BLaER1 treated with 17β-estradiol and CSF1 and Interleukin-3, amounts not matched to agents 10 nM and 100 nM (cell line): ENCODE results near the gene DNAJC5.
A peak's percentile ranks its signal among the peaks of the same experiment; 100 is the strongest.

Experiments used
- H3K27ac ChIP-seq, 11 experiments: shearing (Covaris generic); formaldehyde crosslinking; 2 replicates each; pipeline ENCODE4 v1.8.1; 2022
- H3K27me3 ChIP-seq, 11 experiments: shearing (Covaris generic); formaldehyde crosslinking; 2 replicates each; pipeline ENCODE4 v1.8.1; 2022
- H3K36me3 ChIP-seq, 11 experiments: shearing (Covaris generic); formaldehyde crosslinking; 2 replicates each; pipeline ENCODE4 v1.8.1; 2022
- H3K4me1 ChIP-seq, 10 experiments: shearing (Covaris generic); formaldehyde crosslinking; 2 replicates each; pipeline ENCODE4 v1.8.1; 2022
- H3K4me2 ChIP-seq, 11 experiments: shearing (Covaris generic); formaldehyde crosslinking; 2 replicates each; pipeline ENCODE4 v1.8.1; 2022
- H3K4me3 ChIP-seq, 10 experiments: shearing (Covaris generic); formaldehyde crosslinking; 2 replicates each; pipeline ENCODE4 v1.8.1; 2022
- H3K9ac ChIP-seq, 11 experiments: shearing (Covaris generic); formaldehyde crosslinking; 2 replicates each; pipeline ENCODE4 v1.8.1; 2022
- H3K9me3 ChIP-seq, 11 experiments: shearing (Covaris generic); formaldehyde crosslinking; replicated peaks in 1 of 11; 2 replicates each; pipeline ENCODE4 v1.8.1; 2022
- H4K20me1 ChIP-seq, 11 experiments: shearing (Covaris generic); formaldehyde crosslinking; 2 replicates each; pipeline ENCODE4 v1.8.1; 2022
- Cebpa-rat ChIP-seq, 11 experiments: shearing (Covaris generic); IDR thresholded peaks; 2 replicates each; pipeline ENCODE4 v1.8.1; 2022

The DNAJC5 gene

DNA sequence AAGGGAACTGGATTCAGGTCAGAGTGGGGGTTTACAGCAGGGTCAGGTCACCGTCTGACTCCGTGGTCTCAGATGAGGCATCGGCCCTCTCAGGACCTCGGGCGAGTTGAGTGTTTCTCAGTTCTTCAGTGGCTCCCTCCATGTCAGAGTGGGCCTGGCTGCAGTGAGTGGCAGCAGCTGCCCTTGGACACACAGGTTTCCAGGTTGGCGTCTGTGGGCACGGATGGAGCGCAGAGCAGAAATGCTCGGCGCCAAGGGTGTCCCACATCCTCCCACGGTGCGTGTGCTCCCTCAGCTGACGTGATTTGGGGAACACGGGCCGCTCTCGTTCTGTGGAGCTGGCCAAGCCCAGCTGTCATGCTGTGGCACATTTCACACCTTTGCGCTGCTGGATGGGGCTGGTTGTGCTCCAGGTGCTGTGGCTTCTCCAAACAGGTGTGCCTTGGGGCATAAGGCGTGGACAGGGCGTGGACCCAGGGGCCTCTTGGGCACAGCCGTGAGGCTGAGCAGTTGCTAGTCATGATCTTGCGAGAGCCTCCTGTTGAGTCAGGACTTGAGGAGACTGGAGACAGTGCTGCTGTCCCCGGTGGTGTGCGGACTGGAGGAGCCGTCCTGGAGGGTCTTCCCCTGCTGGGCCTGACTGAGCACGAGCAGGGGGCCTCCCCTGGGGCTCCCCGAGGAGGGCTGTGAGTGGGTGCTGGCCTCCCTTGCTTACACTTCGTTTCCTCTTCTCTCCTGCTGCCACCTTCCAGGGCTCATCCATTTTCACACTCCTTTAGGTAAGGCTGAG is 9.5 kb upstream of the DNAJC5 start:
- H3K4me2 ChIP-seq, result peak overlapping the region in 8 of 11 experiments; percentile 5 to 40 (median 15); a peak in 7 of 22 replicates
- TF ChIP-seq Cebpa-rat (IDR thresholded peaks at IDR 0.05), result no peak
- peak overlapping the region in 7 of 11 experiments; percentile 13 to 61 (median 36); a peak in 12 of 22 replicates for H3K9ac ChIP-seq
- H3K36me3 ChIP-seq, result peaks cover 95 to 100% (median 97%) of the 10 kb centered on the region in 11 experiments
- no peaks in the 10 kb centered on the region for H3K9me3 ChIP-seq
- H3K27ac ChIP-seq, result peak overlapping the region in 5 of 11 experiments; percentile 3 to 29 (median 19); a peak in 5 of 22 replicates
- peaks cover 85 to 100% (median 100%) of the 10 kb centered on the region in 11 experiments for H4K20me1 ChIP-seq
- H3K4me3 ChIP-seq, result no peak overlapping the region
- H3K27me3 ChIP-seq, result no peaks in the 10 kb centered on the region
- H3K4me1 ChIP-seq, result peaks cover 30 to 96% (median 63%) of the 10 kb centered on the region in 10 experiments

DNA sequence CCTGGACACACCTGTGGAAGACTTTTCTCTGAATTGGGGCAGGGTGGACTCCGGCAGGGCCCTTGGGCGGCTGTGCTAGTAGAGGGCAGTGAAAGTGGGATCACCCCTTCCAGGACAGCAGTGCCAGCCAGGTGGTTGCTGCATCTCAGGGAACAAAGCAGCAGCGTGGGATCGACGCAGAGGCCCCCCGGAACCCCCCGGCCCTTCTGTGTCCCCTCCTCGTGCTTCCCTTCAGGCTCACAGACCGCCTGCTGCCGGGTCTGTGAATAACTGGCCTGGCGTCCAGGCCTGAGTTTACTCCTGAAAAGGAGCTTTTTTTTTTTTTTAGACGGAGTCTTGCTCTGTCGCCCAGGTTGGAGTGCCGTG is 8.9 kb upstream of the DNAJC5 start:
- no peak overlapping the region for H3K4me3 ChIP-seq
- peak overlapping the region in 7 of 11 experiments; percentile 5 to 40 (median 15); a peak in 4 of 22 replicates for H3K4me2 ChIP-seq
- H3K27me3 ChIP-seq, result no peaks in the 10 kb centered on the region
- peaks cover 95 to 100% (median 97%) of the 10 kb centered on the region in 11 experiments for H3K36me3 ChIP-seq
- H3K27ac ChIP-seq, result peak overlapping the region in 3 of 11 experiments; percentile 3 to 23 (median 19); a peak in 3 of 22 replicates
- no peaks in the 10 kb centered on the region for H3K9me3 ChIP-seq
- H3K4me1 ChIP-seq, result peaks cover 35 to 96% (median 68%) of the 10 kb centered on the region in 10 experiments
- H4K20me1 ChIP-seq, result peaks cover 88 to 100% (median 100%) of the 10 kb centered on the region in 11 experiments
- no peak for TF ChIP-seq Cebpa-rat (IDR thresholded peaks at IDR 0.05)
- peak overlapping the region in 6 of 11 experiments; percentile 11 to 61 (median 38); a peak in 7 of 22 replicates for H3K9ac ChIP-seq

DNA sequence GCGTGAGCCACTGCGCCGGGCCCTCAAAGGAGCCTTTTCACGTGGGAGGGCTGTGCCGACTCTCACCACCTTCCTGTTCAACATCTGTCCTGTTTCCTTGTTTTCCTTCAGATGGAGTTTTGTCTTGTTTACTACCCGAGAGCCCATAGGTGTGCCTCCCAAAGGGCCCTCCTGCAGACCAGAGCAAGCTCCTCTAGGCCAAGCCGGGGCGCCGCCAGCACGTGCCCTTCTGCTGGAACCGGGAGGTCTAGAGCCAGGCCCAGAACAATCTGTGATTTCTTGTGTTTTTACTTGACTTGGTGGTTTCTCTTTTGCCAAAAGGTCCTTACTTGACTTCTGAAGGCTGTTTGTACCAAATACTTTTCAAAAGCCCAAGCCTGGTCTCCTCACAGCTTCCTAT is 8.0 kb upstream of the DNAJC5 start:
- Histone ChIP-seq H3K27ac (peak overlapping the region in 2 of 11 experiments; percentile 2 to 29; a peak in 3 of 22 replicates), H3K4me3 (no peak overlapping the region), H3K9ac (peak overlapping the region in 8 of 11 experiments; percentile 5 to 69 (median 16); a peak in 9 of 22 replicates), H3K9me3 (no peaks in the 10 kb centered on the region), H3K36me3 (peaks cover 95 to 100% (median 97%) of the 10 kb centered on the region in 11 experiments), H3K4me2 (peak overlapping the region in 3 of 11 experiments; percentile 7 to 61 (median 23); a peak in 2 of 22 replicates), H3K4me1 (peaks cover 35 to 95% (median 67%) of the 10 kb centered on the region in 10 experiments), H3K27me3 (no peaks in the 10 kb centered on the region), H4K20me1 (peaks cover 88 to 100% (median 100%) of the 10 kb centered on the region in 11 experiments)
- no peak for TF ChIP-seq Cebpa-rat (IDR thresholded peaks at IDR 0.05)

DNA sequence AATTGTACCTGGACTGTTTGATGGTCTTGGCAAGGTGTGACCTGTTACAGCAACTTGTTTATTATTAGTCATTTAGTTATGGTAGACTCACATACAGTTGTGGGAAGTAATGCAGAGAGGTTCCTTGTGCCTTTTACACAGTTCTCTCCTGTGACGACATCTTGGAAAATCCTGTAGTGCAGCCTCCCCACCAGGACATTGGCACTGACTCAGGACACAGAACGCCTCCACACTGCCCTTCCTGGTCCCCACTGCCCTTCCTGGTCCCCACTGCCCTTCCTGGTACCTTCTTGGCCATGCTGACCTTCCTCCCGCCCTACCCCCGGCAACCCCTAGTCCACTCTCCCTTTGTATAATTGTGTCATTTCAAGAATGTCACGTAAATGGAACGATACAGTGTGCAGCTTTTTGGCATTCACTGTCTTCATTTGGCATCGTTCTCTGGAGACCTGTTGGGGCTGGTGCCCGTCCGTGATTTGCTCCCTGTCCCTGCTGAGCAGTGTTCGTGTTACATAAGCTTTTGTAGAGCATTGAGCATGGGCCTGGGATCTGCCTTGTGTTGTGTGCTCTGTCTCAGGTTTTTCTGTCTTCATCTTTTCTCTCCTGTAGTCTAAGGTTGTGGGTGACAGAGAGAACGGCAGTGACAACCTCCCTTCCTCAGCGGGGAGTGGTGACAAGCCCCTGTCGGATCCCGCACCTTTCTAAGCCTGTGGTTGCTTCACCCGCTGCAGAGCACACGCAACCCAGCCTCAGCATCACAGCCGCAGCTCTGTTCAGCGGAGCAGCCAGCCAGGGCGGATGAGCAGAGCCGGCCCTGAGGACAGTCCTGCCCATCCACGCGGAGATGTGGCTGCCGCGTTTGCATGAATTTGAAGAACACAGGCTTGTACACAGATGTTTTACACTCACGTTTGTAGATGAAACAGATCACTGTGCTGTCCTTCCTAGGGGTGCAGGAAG is 5.4 kb upstream of the DNAJC5 start:
- H3K4me3 ChIP-seq, result no peak overlapping the region
- peak overlapping the region in 5 of 11 experiments; percentile 3 to 35 (median 15); a peak in 6 of 22 replicates for H3K27ac ChIP-seq
- no peaks in the 10 kb centered on the region for H3K27me3 ChIP-seq
- H4K20me1 ChIP-seq, result peaks cover 69 to 100% (median 98%) of the 10 kb centered on the region in 11 experiments
- H3K36me3 ChIP-seq, result peaks cover 78 to 90% (median 80%) of the 10 kb centered on the region in 11 experiments
- no peaks in the 10 kb centered on the region for H3K9me3 ChIP-seq
- peaks cover 39 to 97% (median 60%) of the 10 kb centered on the region in 10 experiments for H3K4me1 ChIP-seq
- peak overlapping the region in 9 of 11 experiments; percentile 6 to 62 (median 46); a peak in 16 of 22 replicates for H3K4me2 ChIP-seq
- no peak for TF ChIP-seq Cebpa-rat (IDR thresholded peaks at IDR 0.05)
- peak overlapping the region in 10 of 11 experiments; percentile 8 to 62 (median 35); a peak in 14 of 22 replicates for H3K9ac ChIP-seq

DNA sequence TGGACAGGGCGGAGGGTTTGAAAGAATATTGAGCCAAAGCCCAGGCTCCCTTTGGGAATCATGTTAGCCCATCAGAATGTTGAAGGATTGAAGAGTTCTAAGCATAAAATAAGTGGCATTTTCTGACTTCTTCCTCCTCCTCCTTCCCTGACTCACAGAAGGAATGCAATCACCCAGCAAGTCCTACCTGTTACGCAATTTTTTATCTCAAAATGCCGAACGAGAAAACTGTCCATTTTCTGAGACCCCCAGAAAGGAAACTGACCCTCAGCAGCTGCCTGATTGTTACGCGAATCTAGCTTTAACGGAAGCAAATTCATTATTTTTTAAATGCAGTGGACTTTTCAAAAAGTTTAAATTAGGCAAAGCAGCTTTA is 4.7 kb upstream of the DNAJC5 start:
- H3K9ac ChIP-seq, result peak overlapping the region in 8 of 11 experiments; percentile 19 to 62 (median 35); a peak in 11 of 22 replicates
- H3K27me3 ChIP-seq, result no peaks in the 10 kb centered on the region
- H3K36me3 ChIP-seq, result peaks cover 71 to 83% (median 73%) of the 10 kb centered on the region in 11 experiments
- peaks cover 35 to 90% (median 56%) of the 10 kb centered on the region in 10 experiments for H3K4me1 ChIP-seq
- no peaks in the 10 kb centered on the region for H3K9me3 ChIP-seq
- TF ChIP-seq Cebpa-rat (IDR thresholded peaks at IDR 0.05), result peak in 8 of 11 experiments; percentile 43 to 84 (median 60); a peak in 11 of 22 replicates
- no peak overlapping the region for H3K4me3 ChIP-seq
- peaks cover 62 to 96% (median 91%) of the 10 kb centered on the region in 11 experiments for H4K20me1 ChIP-seq
- peak overlapping the region in 9 of 11 experiments; percentile 6 to 62 (median 46); a peak in 14 of 22 replicates for H3K4me2 ChIP-seq
- H3K27ac ChIP-seq, result peak overlapping the region in 5 of 11 experiments; percentile 3 to 35 (median 15); a peak in 4 of 22 replicates

DNA sequence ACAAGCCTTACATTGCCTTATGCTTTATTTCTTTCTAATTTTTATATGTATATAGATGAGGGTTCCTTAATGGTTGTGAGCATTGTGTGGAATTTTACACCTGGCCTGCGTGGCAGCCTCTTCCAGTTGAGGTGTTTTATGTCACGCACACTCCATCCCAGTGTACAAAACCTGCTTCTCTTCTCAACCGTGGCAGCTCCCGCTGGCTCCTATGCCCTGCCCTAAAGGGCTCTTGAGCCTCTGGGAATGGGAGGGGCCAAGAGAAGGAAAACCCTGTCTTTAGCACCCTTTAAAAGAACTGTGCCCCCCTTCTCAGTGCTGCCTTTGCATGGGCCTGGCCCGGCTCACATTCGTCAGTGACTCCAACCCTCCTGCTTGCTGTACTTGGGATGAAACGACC is 4.3 kb upstream of the DNAJC5 start:
- H3K4me2 ChIP-seq, result peak overlapping the region in 4 of 11 experiments; percentile 7 to 62 (median 56); a peak in 8 of 22 replicates
- peaks cover 58 to 91% (median 87%) of the 10 kb centered on the region in 11 experiments for H4K20me1 ChIP-seq
- H3K27me3 ChIP-seq, result no peaks in the 10 kb centered on the region
- peaks cover 31 to 86% (median 52%) of the 10 kb centered on the region in 10 experiments for H3K4me1 ChIP-seq
- H3K27ac ChIP-seq, result peak overlapping the region in 5 of 11 experiments; percentile 15 to 43 (median 32); a peak in 6 of 22 replicates
- H3K9me3 ChIP-seq, result no peaks in the 10 kb centered on the region
- peak overlapping the region in 6 of 11 experiments; percentile 1 to 62 (median 52); a peak in 9 of 22 replicates for H3K9ac ChIP-seq
- peaks cover 67 to 79% (median 69%) of the 10 kb centered on the region in 11 experiments for H3K36me3 ChIP-seq
- no peak for TF ChIP-seq Cebpa-rat (IDR thresholded peaks at IDR 0.05)
- H3K4me3 ChIP-seq, result no peak overlapping the region

DNA sequence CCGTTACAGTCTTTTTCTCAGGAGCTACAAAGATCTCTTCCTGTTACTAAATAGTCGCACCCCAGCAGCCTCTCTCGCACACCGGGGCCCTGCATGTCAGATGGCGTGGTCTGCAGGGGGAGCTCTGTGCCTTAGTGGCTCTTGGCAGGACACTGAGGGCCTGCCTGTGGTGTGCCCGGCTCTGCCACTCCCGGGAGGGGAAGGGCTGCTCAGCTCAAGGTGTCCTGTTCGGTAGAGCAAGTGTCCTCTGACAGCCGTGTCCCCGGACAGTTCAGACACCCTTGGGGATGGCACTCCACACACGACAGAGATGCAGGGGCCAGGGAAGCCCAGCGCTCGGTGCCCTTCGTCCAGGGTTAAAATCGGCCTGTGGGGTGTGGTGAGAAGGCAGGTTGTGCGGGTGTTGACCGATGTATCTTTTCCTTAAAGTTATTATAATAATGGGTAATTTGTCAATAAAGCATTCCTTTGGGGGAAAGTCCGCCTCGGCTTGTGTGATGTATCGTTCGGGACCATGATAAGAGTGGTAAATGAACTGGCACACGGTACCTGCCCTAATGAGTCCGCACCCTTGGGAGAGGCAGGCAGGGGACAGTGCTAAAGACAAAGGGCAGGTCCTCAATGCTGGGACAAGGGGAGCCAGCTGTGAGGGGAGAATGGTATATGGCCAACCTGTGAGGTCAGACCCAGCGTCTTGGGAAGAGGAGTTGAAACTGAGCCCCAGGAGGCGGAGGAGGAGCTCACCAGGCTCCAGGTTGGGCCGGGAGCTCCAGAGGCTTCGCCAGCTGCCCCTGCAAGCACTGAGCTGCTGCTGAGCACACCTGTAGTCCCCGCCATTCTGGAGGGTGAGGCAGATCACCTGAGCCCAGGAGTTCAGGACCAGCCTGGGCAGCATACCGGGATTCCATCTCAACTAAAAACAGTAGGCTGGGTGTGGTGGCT is 3.6 kb upstream of the DNAJC5 start:
- Histone ChIP-seq H3K27me3 (no peaks in the 10 kb centered on the region), H3K4me3 (no peak overlapping the region), H3K27ac (peak overlapping the region in 4 of 11 experiments; percentile 15 to 43 (median 26); a peak in 4 of 22 replicates), H3K9ac (peak overlapping the region in 6 of 11 experiments; percentile 1 to 62 (median 52); a peak in 5 of 22 replicates), H3K36me3 (peaks cover 60 to 71% (median 62%) of the 10 kb centered on the region in 11 experiments), H4K20me1 (peaks cover 56 to 86% (median 82%) of the 10 kb centered on the region in 11 experiments), H3K9me3 (no peaks in the 10 kb centered on the region), H3K4me2 (peak overlapping the region in 3 of 11 experiments; percentile 7 to 61 (median 50); a peak in 3 of 22 replicates), H3K4me1 (peaks cover 29 to 79% (median 47%) of the 10 kb centered on the region in 10 experiments)
- no peak for TF ChIP-seq Cebpa-rat (IDR thresholded peaks at IDR 0.05)
